Measurements from ENCODE around the gene CD28. TPM values are rescaled to one million over a fixed set of nuclear protein-coding genes. Genes with fewer than 3 reads are reported as not detected.

Gene CD28
- total and polyA plus RNA-seq, 9 of the 15 experiments (the other 6 are each of a cell fraction or from before 2014, with no cell fraction given), result 0.01 to 0.11 TPM; not detected in 7

DNA sequence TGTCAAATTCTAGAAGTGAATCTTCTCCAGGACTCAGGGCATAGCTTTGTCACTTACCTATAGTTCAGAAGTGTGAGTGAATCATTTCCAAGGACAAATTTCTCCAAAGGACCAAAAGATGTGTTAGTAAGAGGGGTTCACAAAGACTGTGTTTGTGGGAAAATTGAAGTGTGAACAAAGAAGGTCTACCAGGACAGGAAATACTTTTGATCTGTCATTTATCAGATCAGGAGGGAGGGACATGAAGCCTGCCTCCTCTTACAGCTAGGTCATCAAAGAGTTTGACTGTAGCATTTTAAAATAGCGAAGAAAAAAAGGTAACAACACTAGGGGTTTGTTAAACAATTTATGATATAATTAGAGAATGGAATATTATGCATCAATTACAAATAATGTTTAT, 2.0 kb upstream of the CD28 start:
- POLR2A ChIA-PET, result no interaction called here

More for the DNA sequence above, 2.0 kb upstream of the CD28 start:
- Histone ChIP-seq H3K79me2 (ENCODE audit: control insufficient read depth, insufficient read depth, low read length) (no peaks in the 10 kb centered on the region), H3K9me3 (replicated peaks; ENCODE audit: control insufficient read depth, insufficient read depth, low read depth, low read length) (no peaks in the 10 kb centered on the region), H2AFZ (ENCODE audit: low read depth, low read length) (no peak overlapping the region), H3K36me3 (ENCODE audit: control insufficient read depth, insufficient read depth, low read length) (no peaks in the 10 kb centered on the region), H3K9me1 (ENCODE audit: control insufficient read depth, insufficient read depth, low read length) (no peaks in the 10 kb centered on the region), H3K4me2 (ENCODE audit: insufficient read depth, low read length) (no peak overlapping the region), H3K27ac (ENCODE audit: extremely low read depth, low read depth, low read length) (no peak overlapping the region), H3K4me1 (replicated peaks in 1 of 2; ENCODE audit: control insufficient read depth in 2 of 2, insufficient read depth in 2 of 2, low read length in 2 of 2) (no peaks in the 10 kb centered on the region), H3K27me3 (ENCODE audit: control insufficient read depth in 2 of 2, insufficient read depth in 2 of 2, low read length in 2 of 2) (no peaks in the 10 kb centered on the region; a peak in 1 of 5 replicates), H3K4me3 (no peak overlapping the region), H3K9ac (ENCODE audit: insufficient read depth in 1 of 2, low read depth in 2 of 2, low read length in 2 of 2) (no peak overlapping the region), H4K20me1 (replicated peaks; ENCODE audit: control insufficient read depth, insufficient read depth, low read length) (no peaks in the 10 kb centered on the region)
- BruUV-seq (replicated peaks), result no TSS peak
- CTCF ChIA-PET (ENCODE audit: low intra/inter-chr PET ratio), result no interaction called here
- 9% methylated on average over 1 of the region's 1 CpG for WGBS (ENCODE audit: insufficient coverage, low coverage, missing lambda C conversion rate)
- in situ Hi-C loops (cut with MboI) (no loop called here), intact Hi-C loops (cut with micrococcal nuclease) (no loop called here)
- FAIRE-seq (no peak), DNase-seq (ENCODE audit: extremely low read depth in 1 of 4, low spot score in 3 of 4) (no peak), ATAC-seq (no peak)
- TF ChIP-seq, protein P1, sequence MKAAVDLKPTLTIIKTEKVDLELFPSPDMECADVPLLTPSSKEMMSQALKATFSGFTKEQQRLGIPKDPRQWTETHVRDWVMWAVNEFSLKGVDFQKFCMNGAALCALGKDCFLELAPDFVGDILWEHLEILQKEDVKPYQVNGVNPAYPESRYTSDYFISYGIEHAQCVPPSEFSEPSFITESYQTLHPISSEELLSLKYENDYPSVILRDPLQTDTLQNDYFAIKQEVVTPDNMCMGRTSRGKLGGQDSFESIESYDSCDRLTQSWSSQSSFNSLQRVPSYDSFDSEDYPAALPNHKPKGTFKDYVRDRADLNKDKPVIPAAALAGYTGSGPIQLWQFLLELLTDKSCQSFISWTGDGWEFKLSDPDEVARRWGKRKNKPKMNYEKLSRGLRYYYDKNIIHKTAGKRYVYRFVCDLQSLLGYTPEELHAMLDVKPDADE (conservative IDR thresholded peaks at IDR 0.05; ENCODE audit: control insufficient read depth, low read depth, low read length), result no peak
- TF ChIP-seq PATZ1 (CRISPR knock-in tag; IDR thresholded peaks at IDR 0.05; ENCODE audit: borderline replicate concordance), result no peak
- TF ChIP-seq, protein P2, sequence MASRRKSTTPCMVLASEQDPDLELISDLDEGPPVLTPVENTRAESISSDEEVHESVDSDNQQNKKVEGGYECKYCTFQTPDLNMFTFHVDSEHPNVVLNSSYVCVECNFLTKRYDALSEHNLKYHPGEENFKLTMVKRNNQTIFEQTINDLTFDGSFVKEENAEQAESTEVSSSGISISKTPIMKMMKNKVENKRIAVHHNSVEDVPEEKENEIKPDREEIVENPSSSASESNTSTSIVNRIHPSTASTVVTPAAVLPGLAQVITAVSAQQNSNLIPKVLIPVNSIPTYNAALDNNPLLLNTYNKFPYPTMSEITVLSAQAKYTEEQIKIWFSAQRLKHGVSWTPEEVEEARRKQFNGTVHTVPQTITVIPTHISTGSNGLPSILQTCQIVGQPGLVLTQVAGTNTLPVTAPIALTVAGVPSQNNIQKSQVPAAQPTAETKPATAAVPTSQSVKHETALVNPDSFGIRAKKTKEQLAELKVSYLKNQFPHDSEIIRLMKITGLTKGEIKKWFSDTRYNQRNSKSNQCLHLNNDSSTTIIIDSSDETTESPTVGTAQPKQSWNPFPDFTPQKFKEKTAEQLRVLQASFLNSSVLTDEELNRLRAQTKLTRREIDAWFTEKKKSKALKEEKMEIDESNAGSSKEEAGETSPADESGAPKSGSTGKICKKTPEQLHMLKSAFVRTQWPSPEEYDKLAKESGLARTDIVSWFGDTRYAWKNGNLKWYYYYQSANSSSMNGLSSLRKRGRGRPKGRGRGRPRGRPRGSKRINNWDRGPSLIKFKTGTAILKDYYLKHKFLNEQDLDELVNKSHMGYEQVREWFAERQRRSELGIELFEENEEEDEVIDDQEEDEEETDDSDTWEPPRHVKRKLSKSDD (conservative IDR thresholded peaks at IDR 0.05; ENCODE audit: low read length), result no peak
- no peak for TF ChIP-seq STAT5A (IDR thresholded peaks at IDR 0.05; ENCODE audit: borderline replicate concordance, low read length)
- no peak for TF ChIP-seq THRAP3 (IDR thresholded peaks at IDR 0.05; ENCODE audit: borderline replicate concordance)
- TF ChIP-seq CEBPG (CRISPR knock-in tag; IDR thresholded peaks at IDR 0.05), result no peak
- no peak for TF ChIP-seq CEBPG (tag; conservative IDR thresholded peaks at IDR 0.05 in 1 of 2, IDR thresholded peaks at IDR 0.05 in 1 of 2)

Data from K562 (cell line).